ENCODE data around the gene USP4.
A peak's percentile ranks its signal among the peaks of the same experiment; 100 is the strongest.

GRCh38 chr3:49277383-49277775, 62.5 kb downstream of the USP4 start:
- TF ChIP-seq CTCF (conservative IDR thresholded peaks at IDR 0.05): no peak
- peak; percentile 29; the same call in 1 of the 2 replicates for TF ChIP-seq ZFX (IDR thresholded peaks at IDR 0.05)
